ENCODE data around the gene HS6ST3.
"Not testable (repeated sequence)": the region's sequence is repeated elsewhere in the genome, so short reads cannot be mapped to it uniquely, and the experiment has no call there.

HS6ST3 gene

DNA sequence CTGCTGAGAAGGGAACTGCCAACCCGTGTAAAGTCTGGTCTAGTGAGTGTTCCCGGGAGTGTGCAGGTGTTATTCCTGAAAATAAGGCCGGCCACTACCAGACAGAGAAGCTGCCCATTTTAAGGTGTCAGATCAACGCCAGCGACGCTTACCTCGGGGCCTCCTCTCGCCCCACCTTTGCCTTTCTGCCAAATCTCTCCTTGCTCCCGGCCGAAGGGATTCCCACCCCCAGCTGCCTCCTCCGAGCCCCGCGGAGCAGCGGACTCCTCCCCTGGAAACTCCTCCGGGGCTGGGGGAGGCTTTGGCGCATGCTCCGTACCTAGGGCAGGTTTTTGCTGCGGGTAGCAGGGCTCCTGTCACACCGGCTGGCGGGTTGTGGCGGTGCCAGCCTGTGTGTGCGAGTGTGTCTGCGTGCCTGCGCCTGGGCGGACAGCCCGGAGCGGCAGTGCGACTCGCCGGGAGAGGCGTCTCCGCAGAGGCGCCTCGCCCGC is at the start of gene HS6ST3:
Gene HS6ST3 (plus strand): TSS at position 359 of the 491 bp plus-strand sequence.
- DNase-seq, result no peak

DNA sequence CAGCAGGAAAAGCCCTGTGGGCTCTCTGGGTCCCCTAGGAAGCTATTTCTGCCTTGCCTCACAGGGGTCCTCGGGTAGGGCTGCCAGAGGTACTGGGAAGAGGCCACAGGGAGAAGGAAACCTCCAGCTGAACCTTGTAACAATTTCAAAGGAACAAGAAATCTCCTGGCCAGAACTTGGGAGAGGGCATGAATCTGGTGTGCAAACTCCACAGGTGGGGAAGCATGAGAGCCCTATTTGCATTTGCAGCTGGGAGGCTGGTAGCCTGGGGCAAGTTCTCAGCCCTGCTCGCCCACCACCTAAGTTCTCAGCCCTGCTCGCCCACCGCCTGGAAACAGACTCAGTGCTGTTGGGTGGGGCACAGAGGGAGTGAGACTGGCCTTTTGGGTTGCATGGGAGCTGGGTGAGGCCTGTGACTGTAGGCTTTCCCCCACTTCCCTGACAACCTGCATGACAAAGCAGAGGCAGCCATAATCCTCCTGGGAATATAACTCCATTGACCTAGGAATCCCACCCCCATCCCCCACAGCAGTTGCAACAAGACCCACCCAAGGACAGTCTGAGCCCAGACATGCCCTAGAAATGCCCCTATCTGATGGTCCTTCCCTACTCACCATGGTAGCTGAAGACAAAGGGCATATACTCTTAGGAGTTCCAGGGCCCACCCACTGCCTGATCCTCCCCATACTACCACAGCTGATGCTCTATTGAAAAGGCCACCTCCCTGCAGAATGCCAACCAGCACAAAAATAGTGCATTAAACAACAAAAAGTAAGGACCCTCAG is 48.4 kb upstream of the HS6ST3 start:
- no peak for DNase-seq

DNA sequence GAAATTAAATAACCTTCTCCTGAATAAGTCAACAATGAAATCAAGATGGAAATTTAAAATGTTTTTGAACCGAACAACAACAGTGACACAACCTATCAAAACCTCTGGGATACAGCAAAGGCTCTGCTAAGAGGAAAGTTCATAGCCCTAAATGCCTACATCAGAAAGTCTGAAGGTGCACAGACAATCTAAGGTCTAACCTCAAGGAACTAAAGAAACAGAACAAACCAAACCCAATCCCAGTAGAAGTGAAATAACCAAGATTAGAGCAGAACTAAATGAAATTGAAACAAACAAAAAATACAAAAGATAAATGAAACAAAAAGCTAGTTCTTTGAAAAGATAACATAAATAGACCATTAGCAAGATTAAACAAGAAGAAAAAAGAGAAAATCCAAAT is 45.7 kb upstream of the HS6ST3 start:
- no peak for DNase-seq

DNA sequence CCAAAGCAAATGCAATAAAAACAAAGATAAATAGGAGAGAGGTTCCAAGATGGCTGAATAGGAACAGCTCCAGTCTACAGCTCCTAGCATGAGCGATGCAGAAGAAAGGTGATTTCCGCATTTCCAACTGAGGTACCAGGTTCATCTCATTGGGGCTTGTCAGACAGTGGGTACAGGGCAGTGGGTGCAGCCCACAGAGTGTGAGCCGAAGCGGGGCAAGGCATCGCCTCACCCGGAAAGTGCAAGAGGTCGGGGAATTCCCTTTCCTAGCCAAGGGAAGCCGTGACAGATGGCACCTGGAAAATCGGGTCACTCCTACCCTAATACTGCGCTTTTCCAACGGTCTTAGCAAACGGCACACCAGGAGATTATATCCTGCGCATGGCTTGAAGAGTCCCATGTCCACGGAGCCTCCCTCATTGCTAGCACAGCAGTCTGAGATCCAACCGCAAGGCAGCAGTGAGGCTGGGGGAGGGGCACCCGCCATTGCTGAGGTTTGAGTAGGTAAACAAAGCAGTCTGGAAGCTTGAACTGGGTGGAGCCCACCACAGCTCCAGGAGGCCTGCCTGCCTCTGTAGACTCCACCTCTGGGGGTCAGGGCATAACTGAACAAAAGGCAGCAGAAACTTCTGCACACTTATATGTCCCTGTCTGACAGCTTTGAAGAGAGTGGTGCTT is 43.3 kb upstream of the HS6ST3 start:
- DNase-seq, result not testable (repeated sequence)

DNA sequence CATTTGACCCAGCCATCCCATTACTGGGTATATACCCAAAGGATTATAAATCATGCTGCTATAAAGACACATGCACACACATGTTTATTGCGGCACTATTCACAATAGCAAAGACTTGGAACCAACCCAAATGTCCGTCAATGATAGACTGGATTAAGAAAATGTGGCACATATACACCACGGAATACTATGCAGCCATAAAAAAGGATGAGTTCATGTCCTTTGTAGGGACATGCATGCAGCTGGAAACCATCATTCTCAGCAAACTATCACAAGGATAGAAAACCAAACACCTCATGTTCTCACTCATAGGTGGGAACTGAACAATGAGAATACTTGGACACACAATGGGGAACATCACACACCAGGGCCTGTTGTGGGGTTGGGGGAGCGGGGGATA is 39.0 kb upstream of the HS6ST3 start:
- not testable (repeated sequence) for DNase-seq

DNA sequence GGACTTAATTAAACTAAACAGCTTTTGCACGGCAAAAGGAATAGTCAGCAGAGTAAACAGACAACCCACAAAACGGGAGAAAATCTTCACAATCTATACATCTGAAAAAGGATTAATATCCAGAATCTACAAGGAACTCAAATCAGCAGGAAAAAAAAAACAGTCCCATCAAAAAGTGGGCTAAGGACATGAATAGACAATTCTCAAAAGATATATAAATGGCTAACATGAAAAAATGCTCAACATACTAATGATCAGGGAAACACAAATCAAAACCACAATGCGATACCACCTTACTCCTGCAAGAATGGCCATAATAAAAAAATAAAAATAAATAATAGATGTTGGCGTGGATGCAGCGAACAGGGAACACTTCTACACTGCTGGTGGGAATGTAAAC is 38.4 kb upstream of the HS6ST3 start:
- DNase-seq, result not testable (repeated sequence)

DNA sequence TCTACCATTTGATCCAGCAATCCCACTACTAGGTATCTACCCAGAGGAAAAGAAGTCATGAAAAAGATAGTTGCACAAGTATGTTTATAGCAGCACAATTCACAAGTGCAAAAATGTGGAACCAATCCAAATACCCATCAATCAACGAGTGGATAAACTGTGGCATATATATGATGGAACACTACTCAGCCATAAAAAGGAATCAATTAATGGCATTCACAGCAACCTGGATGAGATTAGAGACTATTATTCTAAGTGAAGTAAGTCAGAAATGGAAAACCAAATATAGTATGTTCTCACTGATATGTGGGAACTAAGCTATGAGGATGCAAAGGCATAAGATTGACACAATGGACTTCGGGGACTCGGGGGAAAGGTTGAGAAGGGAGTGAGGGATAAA is 38.0 kb upstream of the HS6ST3 start:
- not testable (repeated sequence) for DNase-seq

DNA sequence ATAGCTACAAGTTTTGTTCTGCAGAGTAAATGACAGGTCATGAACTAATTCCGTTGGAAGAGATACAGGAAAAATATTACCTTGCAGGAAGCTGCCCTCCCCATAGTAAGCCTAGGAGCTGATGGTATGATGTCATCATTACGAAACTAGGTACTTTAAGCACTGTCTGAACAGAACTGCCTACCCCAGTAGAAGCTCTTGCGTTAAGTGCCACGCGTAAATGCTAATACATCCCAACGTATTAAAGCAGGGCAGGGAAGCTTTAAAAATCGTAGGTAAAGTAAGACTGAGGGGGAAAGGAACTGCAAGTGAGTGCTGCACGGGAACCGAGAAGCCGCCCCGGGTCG is 37.3 kb upstream of the HS6ST3 start:
- no peak for DNase-seq

DNA sequence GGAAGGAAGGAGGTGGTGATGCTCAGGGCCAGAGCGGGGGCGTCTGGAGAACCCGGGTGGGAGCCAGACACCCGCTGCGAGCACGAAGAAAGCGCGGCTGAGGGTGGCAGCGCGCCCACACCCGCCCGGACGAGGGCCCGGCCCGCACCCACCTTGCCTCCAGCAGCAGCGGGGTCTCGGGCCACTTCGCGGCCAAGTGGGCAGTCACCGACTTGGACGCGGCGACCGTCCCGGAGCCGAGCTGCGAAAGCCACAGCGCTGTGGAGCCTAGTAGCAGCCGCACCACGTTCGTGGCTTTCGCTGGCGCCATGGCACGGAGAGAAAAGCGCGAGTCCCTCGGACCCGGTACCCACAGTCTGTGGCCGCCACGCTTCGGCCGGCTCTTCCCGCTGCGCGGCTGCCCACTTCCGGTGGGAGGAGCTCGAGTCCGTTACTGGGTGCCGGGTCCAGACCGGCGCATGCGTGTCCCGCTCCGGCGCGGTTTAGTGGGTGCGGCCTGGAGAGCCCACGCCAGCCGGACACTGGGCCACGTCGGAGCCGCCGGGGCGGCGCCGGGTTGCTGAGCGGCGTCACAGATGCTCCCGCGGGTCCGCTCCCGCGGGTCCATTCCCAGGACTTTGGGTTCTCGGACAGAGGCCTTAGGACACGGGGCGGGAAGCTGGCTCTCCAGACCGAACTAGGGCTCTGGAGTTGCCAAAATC is 36.8 kb upstream of the HS6ST3 start, which contains the start of gene UGGT2:
Gene UGGT2 (minus strand): TSS at position 399 of the 701 bp plus-strand sequence. CDS start 89 bp downstream, at position 310.
- peak; percentile 85 to 86 for DNase-seq

DNA sequence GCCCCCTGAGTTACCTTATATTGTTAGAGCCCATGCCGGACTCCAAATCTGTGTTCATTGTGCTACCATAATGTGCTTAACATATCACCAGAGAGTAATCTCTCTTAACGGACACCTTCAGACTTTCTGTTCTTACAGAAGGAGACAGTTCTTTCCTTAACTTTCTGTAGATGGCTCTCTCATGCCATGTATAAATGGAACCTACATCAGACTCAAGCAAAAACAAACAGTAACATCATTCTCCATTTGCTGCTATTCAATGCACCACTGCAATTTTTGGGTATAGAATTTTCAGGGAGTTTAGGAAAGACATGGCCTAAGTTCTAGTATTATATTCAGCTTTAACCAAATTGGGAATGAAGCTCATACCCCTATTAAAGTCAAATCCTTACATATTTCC is 24.1 kb upstream of the HS6ST3 start:
- DNase-seq, result peak in 1 of 2 donors; percentile 27

DNA sequence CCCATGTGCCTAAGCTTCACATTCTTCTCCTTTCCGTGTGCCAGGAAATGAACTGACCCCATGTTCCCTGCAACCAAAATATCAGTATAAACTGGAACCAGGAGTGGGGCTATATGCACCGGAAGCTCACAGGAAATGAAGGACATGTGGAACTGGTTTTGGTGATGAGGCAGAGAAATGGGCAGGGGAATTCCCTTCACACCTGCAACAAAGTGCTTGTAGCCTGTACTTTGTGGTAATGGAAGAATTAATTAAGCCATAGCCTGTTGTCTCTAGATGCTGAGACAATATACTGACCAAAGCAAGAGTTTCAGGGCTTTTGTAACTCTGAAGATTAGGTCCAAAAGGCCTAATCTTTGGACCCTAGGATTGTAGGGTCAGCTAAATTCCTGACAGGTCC is 21.2 kb upstream of the HS6ST3 start:
- no peak for DNase-seq

DNA sequence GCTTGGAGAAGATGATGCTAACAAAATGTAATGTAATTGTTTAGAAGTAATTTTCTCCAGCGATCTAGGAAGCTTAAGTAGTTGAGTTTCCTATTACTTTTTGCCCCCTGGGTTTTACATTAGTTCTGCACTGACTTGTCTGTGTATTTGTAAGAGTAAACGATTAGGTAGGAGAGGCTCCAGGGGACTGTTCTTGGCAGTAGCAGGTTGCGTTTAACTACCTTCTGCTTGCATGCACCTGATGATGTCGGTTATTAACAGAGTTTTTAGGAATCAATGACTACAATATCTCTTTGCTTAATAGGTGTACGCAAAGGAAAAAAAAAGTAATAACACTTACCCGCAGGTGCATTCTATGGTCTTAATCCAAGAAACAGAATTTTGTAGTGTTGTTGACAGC is 18.4 kb upstream of the HS6ST3 start:
- DNase-seq, result no peak

DNA sequence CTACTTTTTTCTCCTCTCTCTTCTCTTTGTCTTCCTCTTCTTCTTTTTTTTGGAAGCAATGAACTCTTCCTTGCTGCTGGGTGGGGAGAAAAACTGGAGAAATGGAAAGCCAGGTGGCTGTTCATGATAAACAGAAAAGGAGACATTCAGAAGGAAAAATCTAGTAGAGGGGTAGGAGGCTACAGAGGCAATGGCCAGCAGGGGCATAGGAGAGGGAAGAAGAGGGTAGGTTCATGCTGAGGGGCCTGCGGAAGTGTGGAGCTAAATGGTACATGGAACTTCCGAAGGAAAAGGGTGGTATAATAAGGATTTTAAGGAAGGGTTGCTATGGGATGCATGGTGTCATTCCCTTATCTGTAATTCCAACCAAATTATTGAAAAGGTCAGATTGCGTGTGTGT is 17.5 kb upstream of the HS6ST3 start:
- no peak for DNase-seq

DNA sequence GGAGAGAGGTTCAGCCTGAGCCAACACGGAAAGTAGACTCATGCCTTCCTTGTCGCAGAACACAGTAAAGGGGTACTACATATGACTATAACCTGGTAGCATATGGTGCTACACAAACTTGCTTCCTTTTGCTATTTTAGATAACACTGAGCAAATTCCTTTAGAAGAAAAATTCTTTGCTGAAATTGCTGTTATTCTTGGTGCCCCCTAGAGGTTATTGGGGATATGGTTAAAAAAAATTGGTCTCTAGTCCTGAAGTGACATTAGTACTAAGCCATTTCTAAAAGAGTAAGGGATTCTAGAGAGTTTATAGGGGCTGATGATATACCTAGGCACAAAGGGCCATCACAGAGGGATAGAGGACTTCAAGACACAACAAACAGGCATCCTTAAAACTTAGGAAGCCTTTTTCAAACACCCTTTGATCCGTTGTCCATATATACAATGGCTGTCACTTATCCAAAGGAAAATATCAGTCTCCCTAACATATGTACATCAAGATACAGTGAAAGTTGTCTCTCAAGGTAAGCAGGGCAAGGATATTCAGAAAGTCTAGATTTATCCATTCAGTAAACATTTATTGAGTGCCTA is 13.9 kb upstream of the HS6ST3 start:
- no peak for DNase-seq

DNA sequence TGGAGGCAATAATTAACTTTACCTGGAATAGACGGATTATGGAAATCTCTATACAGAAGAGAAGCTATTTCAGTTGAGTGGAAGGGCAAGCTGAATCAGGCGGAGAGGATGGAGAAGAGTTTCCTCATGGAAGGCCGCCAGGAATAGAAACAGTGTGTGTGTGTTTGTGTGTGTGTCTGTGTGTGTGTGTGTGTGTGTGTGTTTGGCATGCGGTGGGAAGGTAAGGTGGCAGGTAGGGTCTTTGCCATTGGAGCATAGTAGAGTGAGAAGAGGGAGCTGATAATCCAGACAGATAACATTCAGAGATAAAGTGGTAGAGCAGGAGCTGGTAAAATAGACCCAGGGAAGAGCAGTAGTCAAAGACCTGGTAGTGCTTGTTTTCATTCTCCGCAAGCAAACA is 9.2 kb upstream of the HS6ST3 start:
- no peak for DNase-seq

DNA sequence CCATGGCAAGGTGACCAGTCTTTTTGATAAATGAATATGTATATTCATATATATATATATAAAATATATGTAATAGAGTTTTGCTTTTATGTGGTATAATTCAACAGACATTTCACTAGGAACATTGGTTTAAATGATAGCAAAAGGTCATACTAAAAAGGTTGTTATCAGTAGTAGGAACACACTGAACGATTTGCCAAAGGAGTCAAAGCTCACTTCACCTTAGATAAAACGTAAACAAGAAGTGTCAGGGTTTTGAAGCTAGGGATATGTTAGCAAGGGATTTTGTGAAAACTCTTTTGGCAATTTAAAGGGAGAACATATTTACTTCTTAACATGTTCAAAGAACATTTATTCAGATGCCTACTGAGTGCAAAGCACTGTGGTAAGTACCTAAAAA is 8.0 kb upstream of the HS6ST3 start:
- DNase-seq, result no peak

DNA sequence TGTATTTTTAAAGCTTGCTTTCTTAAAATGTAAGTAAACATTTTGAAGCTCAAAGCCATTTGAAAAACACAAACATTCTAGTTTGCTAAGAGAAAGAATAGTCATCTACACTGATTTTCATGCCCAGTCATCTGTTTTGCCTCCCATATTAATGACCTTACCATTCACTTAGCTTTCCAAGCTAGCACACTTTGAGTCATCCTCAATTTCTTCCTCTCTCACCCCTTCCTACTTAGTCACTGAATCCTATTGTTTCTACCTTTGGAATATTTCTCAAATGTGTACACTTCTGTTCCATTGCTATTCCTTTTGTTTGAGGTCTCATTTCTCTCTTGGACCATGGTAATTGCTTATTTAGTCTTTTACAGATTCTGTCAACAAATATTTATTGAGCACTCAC is 7.3 kb upstream of the HS6ST3 start:
- no peak for DNase-seq

DNA sequence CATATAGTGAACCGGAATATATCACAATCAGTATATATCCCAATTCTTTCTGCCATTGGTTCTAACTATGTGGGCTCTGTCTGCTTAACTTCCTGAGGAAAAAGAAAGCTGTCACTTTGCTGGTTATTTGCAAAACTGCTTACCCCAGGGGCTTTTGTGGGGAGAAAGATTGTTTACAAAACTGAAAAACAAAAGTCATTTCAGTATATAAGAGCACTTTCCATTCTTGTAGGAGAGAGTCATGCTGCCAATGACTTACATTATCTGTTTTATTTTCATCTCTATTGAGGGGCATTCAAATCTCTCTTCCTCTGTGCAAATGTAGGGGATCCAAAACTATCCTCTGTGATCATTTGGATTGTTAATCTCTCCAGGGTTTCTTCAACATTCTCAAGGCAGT is 3.2 kb upstream of the HS6ST3 start:
- no peak for DNase-seq

DNA sequence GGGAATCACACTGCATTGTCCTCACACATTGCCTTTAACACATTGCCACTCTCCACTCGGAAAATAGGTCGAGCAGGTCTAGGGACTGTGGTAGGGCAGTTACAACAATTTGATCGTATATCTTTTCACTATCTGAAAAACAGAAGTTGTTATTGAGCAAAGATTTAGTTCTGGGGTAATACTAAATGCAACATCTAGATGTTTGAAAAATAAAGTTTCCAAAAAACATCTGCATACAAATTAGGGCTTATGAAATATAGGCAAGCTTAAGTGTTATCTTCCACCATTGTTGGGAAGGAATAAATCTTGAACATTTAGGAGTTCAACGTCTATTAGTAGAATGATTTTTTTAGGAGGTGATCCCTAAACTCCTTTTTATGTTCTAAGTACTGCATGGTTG is 768 bp upstream of the HS6ST3 start:
- DNase-seq, result no peak

DNA sequence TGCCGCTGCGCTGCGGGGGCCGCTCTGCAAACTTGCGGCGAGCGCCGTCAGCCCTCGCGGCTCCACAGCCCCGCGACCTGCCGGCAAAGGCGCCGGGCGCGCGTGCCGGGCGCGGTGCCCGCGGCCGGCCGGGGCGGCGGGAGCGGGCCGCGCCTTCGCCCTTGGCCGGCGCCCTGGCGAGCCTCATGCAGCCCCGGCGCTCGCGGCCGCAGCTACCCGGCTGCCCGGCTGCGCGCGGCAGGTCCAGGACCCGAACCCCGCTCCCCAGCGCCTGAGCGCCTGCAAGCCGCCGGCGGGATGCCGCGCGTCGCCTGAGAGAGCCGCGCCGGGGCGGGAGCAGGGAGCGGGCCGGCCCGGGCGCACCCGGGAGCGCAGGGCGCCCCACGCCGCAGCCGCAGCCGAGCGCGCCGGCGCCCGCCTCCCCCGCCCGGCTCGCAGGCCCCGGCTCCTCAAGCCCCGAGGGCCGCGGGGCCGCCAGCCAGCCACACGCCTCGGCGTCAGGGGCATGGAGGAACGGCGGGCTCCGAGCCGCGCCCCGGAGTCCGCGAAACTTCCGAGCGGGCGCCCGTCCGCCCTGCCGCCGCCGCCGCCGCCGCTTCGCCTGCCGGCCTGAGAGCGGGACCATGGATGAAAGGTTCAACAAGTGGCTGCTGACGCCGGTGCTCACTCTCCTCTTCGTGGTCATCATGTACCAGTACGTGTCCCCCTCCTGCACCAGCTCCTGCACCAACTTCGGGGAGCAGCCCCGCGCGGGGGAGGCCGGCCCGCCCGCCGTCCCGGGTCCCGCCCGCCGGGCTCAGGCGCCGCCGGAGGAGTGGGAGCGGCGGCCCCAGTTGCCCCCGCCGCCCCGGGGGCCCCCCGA is 564 bp downstream of the HS6ST3 start:
- no peak for DNase-seq

DNA sequence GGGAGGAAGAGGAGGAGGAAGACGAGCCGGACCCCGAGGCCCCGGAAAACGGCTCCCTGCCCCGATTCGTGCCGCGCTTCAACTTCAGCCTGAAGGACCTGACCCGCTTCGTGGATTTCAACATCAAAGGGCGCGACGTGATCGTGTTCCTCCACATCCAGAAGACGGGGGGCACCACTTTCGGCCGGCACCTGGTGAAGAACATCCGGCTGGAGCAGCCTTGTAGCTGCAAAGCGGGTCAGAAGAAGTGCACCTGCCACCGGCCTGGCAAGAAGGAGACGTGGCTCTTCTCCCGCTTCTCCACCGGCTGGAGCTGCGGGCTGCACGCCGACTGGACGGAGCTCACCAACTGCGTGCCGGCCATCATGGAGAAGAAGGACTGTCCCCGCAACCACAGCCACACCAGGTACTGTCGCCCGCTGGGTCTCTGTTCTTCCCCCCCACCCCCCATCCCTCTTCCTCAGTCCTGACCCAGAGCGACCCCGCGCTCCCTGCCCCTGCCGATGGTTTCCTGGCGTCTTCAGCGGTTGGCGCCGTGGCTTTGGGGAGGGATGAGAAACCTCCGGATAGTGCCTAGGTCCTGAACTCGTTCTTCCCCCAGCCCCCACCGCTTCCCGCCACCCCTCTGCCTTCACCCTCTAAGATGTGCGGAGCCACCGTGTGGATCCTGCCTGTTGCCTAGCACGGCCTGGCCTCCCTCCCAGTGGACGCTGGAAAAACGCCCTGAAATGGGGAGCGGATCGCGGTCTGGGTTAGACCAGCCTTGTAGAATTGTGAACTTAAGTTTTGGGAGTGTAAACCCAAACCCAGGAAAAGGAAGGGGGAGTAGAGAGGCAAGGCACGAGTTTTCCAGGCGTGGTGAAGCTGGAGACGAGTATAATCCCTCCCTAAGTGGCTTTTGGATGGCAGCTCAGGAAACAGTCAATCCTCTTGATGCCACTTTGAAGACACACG is 1.5 kb downstream of the HS6ST3 start:
- peak in 1 of 2 donors; percentile 10 for DNase-seq

Measured in hippocampal formation (tissue), 2 donors.